Glutamatergic neuron (in vitro differentiated cells): ENCODE data around the gene SNRNP35. TPM values are rescaled to one million over a fixed set of nuclear protein-coding genes. Genes with fewer than 3 reads are reported as not detected.
"Not testable (repeated sequence)": the region's sequence is repeated elsewhere in the genome, so short reads cannot be mapped to it uniquely, and the experiment has no call there.

ENCODE experiments used
- DNase-seq: peaks from one replicate; pipeline ENCODE4 v3.0.0; 2022
- H3K27ac Mint-ChIP-seq: one replicate; pipeline ENCODE4 v1.8.0; 2020; ENCODE audit warnings: mild to moderate bottlenecking, mixed read lengths, inconsistent platforms; ENCODE audit not compliant: unreplicated experiment
- H3K27me3 Mint-ChIP-seq: one replicate; pipeline ENCODE4 v1.8.0; 2020; ENCODE audit warnings: mild to moderate bottlenecking, moderate library complexity, mixed read lengths, inconsistent platforms; ENCODE audit not compliant: unreplicated experiment
- H3K36me3 Mint-ChIP-seq: one replicate; pipeline ENCODE4 v1.8.0; 2020; ENCODE audit warnings: mild to moderate bottlenecking, mixed read lengths, inconsistent platforms; ENCODE audit not compliant: unreplicated experiment
- H3K4me1 Mint-ChIP-seq: one replicate; pipeline ENCODE4 v1.8.0; 2020; ENCODE audit warnings: mild to moderate bottlenecking, low read depth, mixed read lengths, inconsistent platforms; ENCODE audit not compliant: unreplicated experiment
- H3K4me3 Mint-ChIP-seq: one replicate; pipeline ENCODE4 v1.8.0; 2020; ENCODE audit warnings: mild to moderate bottlenecking, mixed read lengths, inconsistent platforms; ENCODE audit not compliant: unreplicated experiment
- H3K9me3 Mint-ChIP-seq: one replicate; pipeline ENCODE4 v1.8.0; 2020; ENCODE audit warnings: mild to moderate bottlenecking, moderate library complexity, mixed read lengths, inconsistent platforms; ENCODE audit not compliant: unreplicated experiment
- total RNA-seq: library from RNA; stranded (reverse); fragmentation: NEBNext Ultra II Directional; extraction: Animal tissue kit (Norgen Biotek cat#: 25700); gene quantifications from one replicate; pipeline ENCODE4 v1.2.1, GENCODE V29; 2021; ENCODE audit not compliant: unreplicated experiment
- TF ChIP-seq, protein P1 (sequence below): fragments of 200-600 bp; sonication (generic); IDR thresholded peaks from one replicate; pipeline ENCODE4 v1.5.0; 2021; ENCODE audit not compliant: partially characterized antibody, unreplicated experiment

SNRNP35 gene
- total RNA-seq, 1 donor from 2014 or later: 33.1 TPM

DNA sequence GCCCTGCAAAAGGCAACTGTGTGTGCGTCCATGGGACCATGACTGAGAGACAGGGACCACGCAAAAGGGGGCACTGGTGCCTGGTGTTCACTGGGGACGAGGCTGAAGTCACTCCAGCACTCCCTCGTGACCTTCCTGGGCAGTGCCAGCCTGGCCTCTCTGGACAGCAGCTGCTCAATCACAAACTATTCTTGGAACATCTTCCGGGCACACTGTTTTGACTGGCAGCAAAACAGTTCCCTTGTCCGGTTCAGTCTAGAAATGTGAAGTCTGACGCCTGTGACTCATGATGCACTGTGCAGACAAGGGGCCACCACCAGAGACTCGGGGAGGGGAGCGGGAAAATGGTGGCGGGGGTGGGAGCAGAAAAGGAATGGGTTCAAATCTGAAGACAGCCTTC is 20.8 kb downstream of the SNRNP35 start:
- no peak overlapping the region for H3K4me3 Mint-ChIP-seq
- TF ChIP-seq, protein P1, sequence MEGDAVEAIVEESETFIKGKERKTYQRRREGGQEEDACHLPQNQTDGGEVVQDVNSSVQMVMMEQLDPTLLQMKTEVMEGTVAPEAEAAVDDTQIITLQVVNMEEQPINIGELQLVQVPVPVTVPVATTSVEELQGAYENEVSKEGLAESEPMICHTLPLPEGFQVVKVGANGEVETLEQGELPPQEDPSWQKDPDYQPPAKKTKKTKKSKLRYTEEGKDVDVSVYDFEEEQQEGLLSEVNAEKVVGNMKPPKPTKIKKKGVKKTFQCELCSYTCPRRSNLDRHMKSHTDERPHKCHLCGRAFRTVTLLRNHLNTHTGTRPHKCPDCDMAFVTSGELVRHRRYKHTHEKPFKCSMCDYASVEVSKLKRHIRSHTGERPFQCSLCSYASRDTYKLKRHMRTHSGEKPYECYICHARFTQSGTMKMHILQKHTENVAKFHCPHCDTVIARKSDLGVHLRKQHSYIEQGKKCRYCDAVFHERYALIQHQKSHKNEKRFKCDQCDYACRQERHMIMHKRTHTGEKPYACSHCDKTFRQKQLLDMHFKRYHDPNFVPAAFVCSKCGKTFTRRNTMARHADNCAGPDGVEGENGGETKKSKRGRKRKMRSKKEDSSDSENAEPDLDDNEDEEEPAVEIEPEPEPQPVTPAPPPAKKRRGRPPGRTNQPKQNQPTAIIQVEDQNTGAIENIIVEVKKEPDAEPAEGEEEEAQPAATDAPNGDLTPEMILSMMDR: no peak
- H3K27ac Mint-ChIP-seq: no peak overlapping the region
- no peaks in the 10 kb centered on the region for H3K36me3 Mint-ChIP-seq
- no peaks in the 10 kb centered on the region for H3K4me1 Mint-ChIP-seq
- H3K9me3 Mint-ChIP-seq: no peaks in the 10 kb centered on the region
- no peak for DNase-seq
- H3K27me3 Mint-ChIP-seq: no peaks in the 10 kb centered on the region

DNA sequence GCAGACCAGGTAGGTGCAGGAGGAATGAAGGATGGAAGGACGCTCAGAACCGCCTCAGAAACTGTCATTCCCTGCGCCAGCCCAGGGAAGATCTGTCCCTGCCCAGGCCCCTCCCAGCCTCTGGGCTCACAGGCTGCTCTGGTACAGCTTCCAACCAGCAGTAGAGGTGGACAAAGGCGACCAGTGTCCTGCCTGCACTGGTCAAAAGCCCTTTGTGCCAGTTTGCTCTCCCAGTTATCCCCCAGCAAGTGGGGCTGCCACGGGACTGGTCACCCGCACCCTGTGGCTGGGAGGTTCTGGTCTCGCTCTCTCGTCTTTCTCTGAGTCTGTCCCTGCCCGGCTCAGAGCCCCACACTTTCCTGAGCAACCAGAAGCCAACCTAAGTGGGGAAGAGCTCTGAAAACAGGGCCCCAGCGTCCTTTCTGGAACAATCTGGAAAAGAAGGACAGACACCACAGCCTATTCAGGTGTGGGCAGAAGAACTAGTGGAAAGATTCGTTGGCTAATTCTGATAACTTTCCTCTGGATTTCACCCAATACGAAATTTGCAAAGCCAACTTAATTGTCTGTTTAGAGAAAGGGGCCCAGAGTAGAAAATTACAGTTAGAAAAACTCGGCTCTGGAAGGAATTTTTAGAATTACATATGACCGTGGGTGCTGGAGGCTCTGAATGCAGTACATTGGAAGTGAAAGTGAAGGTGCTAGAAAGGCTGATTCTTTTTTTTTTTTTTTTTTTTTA is 21.7 kb downstream of the SNRNP35 start:
- H3K27ac Mint-ChIP-seq: no peak overlapping the region
- H3K4me3 Mint-ChIP-seq: no peak overlapping the region
- no peaks in the 10 kb centered on the region for H3K27me3 Mint-ChIP-seq
- no peaks in the 10 kb centered on the region for H3K4me1 Mint-ChIP-seq
- DNase-seq: no peak
- peaks cover 2% of the 10 kb centered on the region for H3K9me3 Mint-ChIP-seq
- TF ChIP-seq, protein P1: no peak
- H3K36me3 Mint-ChIP-seq: no peaks in the 10 kb centered on the region

DNA sequence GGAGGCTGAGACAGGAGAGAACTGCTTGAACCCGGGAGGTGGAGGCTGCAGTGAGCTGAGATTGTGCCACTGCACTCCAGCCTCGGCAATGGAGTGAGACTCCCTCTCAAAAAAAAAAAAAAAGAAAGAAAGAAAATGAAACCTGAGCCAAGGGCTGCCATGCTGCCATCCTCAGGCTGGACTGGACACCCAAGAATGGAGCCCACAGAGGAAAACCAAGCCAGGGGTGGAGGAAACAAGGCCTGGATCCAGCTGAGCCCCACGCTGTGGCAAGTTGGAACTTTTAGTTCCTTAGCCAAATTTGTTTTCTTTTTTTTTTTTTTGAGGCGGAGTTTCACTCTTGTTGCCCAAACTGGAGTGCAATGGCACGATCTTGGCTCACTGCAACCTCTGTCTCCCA is 23.3 kb downstream of the SNRNP35 start:
- H3K27me3 Mint-ChIP-seq, H3K36me3 Mint-ChIP-seq, DNase-seq, H3K4me3 Mint-ChIP-seq, H3K9me3 Mint-ChIP-seq, H3K4me1 Mint-ChIP-seq, H3K27ac Mint-ChIP-seq: not testable (repeated sequence)

DNA sequence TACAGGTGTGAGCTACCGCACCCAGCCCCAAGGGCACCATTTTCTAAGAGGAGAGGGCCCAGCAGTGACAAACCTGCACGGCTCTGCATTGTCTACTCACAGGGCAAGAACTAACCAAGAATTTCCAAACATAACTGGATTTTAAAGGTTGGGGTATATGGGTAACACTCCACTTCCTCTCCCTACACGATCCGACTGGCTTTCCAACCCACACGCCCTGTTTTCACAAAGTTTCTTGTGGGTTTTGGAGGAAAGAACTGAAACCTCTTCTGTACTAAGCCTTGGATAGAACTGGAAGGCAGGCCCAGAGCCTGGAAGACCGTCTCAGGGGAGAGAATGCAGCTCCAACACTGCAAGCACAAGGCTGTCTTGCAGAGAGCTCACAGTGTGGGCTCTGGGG is 24.9 kb downstream of the SNRNP35 start:
- no peaks in the 10 kb centered on the region for H3K4me1 Mint-ChIP-seq
- H3K27me3 Mint-ChIP-seq: no peaks in the 10 kb centered on the region
- no peaks in the 10 kb centered on the region for H3K36me3 Mint-ChIP-seq
- H3K27ac Mint-ChIP-seq: no peak overlapping the region
- no peak for DNase-seq
- no peak overlapping the region for H3K4me3 Mint-ChIP-seq
- TF ChIP-seq, protein P1: no peak
- peaks cover 2% of the 10 kb centered on the region for H3K9me3 Mint-ChIP-seq

DNA sequence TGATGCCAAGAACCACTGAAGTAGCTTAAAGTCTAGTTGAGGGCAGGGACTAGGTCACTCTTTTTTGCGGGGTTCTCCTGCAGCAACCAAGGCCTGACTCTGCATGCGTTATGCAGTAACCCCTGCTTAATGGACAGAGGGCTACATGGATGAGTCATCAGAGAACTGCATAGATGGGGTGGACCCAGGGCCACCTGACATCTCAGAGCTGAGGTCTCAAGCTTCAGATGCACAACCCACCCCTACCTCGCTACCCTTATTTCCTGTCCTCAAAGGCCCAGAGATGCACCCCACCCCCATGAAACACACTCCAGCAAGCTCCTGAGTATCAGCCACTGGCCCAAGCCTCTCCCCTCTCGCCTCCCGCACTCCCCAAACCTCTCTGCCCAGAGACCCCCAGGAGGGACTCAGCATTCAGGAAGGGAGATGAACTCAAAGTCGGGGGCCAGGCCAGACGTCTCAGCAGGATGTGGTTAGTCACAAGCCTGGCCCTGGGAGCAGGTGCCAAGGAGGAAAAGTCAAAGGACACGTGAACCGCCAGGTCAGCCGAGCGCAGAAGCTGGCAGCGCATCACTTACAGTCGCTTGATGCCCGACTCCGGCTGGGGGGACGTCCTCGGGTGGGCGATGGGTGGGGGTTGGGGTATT is 25.8 kb downstream of the SNRNP35 start:
- Mint-ChIP-seq H3K27ac (no peak overlapping the region), H3K4me3 (no peak overlapping the region), H3K27me3 (no peaks in the 10 kb centered on the region), H3K36me3 (no peaks in the 10 kb centered on the region), H3K9me3 (peaks cover 2% of the 10 kb centered on the region), H3K4me1 (no peaks in the 10 kb centered on the region)
- no peak for DNase-seq
- TF ChIP-seq, protein P1: no peak
